Natural killer cell (primary cell): ENCODE results near the gene SASH1. TPM values are rescaled to one million over a fixed set of nuclear protein-coding genes. Genes with fewer than 3 reads are reported as not detected.

Source experiments
- ATAC-seq, 3 donors: fragments of 150-1000 bp in 2 of 3; fragments of 200-7000 bp in 1 of 3; cut with Tn5 transposase; 1 replicate in 1 of 3; 2 replicates in 2 of 3; pipeline ENCODE4 v1.10.0; 2021; ENCODE audit warnings: mild to moderate bottlenecking in 2 of 3, moderate library complexity in 2 of 3
- DNase-seq, 2 donors: peaks; one replicate each; pipeline versions ENCODE4 v3.0.0 to v3.0.0-alpha.2; 2013 to 2021; ENCODE audit warnings: mixed read lengths in 1 of 2
- H3K27ac ChIP-seq: one replicate; pipeline ENCODE4 v1.5.1; 2013; ENCODE audit warnings: mild to moderate bottlenecking, low read length
- H3K27me3 ChIP-seq: one replicate; pipeline ENCODE4 v1.6.1; 2013; ENCODE audit warnings: low read length; ENCODE audit not compliant: control insufficient read depth, insufficient read depth
- H3K36me3 ChIP-seq: one replicate; pipeline ENCODE4 v1.6.1; 2013; ENCODE audit warnings: low read length; ENCODE audit not compliant: control insufficient read depth, insufficient read depth
- H3K4me1 ChIP-seq: one replicate; pipeline ENCODE4 v1.6.1; 2013; ENCODE audit warnings: low read length; ENCODE audit not compliant: control insufficient read depth, insufficient read depth
- H3K4me3 ChIP-seq: one replicate; pipeline ENCODE4 v1.5.1; 2013; ENCODE audit warnings: low read length
- H3K9me3 ChIP-seq: one replicate; pipeline ENCODE4 v1.6.1; 2013; ENCODE audit warnings: low read length; ENCODE audit not compliant: control insufficient read depth, insufficient read depth
- H3K27ac Mint-ChIP-seq, 2 donors: one replicate each; pipeline ENCODE4 v1.8.0; 2022; ENCODE audit warnings: mild to moderate bottlenecking in 2 of 2, mixed read lengths in 2 of 2, moderate library complexity in 1 of 2
- H3K27me3 Mint-ChIP-seq, 2 donors: one replicate each; pipeline ENCODE4 v1.8.0; 2022; ENCODE audit warnings: low read depth in 2 of 2, mixed read lengths in 2 of 2
- H3K36me3 Mint-ChIP-seq: one replicate; pipeline ENCODE4 v1.8.0; 2022; ENCODE audit warnings: mixed read lengths
- H3K4me1 Mint-ChIP-seq, 2 donors: one replicate each; pipeline ENCODE4 v1.8.0; 2022; ENCODE audit warnings: mixed read lengths in 2 of 2
- H3K4me3 Mint-ChIP-seq: one replicate; pipeline ENCODE4 v1.8.0; 2022; ENCODE audit warnings: mild to moderate bottlenecking, moderate library complexity, mixed read lengths
- H3K9me3 Mint-ChIP-seq, 2 donors: one replicate each; pipeline ENCODE4 v1.8.0; 2022; ENCODE audit warnings: mixed read lengths in 2 of 2
- WGBS: methylation state at CpG from one replicate; pipeline ENCODE4 v1.1.7; 2013; ENCODE audit warnings: missing lambda C conversion rate; ENCODE audit not compliant: insufficient coverage; 5-methylcytosine and 5-hydroxymethylcytosine counted together
- intact Hi-C: fragments of 100-400 bp; cut with micrococcal nuclease; formaldehyde crosslinking; loops from one replicate; pipeline ENCODE4 v1.14.2; 2022
- total RNA-seq, 4 donors: library from RNA; stranded (reverse); fragments of 120-200 nt in 1 of 4; gene quantifications; one replicate each; pipeline versions ENCODE4 v1.2.3 to v1.2.4, GENCODE V29; 2013 to 2022
- TF ChIP-seq, protein P1 (sequence below): fragments of 200-600 bp; IDR thresholded peaks from one replicate; pipeline ENCODE4 v1.8.0; 2022; ENCODE audit warnings: antibody characterized with exemption

SASH1 gene
- total RNA-seq, 3 donors from 2014 or later (not counting 1 experiment from before 2014, with no cell fraction given): 0.63 to 6.2 (median 2.7) TPM

DNA sequence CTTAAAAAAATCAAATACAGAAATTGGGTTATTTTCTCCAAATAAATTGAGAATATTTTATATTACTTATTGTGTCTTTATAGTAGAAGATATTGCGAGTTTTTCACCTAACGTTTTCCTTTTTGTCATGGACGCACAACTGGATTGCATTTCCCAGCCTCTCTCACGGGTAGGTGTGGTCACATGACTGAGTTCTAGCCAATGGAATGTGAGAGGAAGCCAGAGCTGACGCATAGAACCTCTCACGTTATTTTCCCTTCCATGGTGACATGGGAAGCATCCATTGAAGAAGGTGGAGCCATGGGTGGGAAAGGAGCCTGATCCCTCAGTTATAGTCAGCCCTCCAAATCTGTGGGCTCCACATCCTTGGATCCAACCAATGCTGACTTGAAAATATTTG is 248.2 kb downstream of the SASH1 start:
- no peak for DNase-seq
- no peaks in the 10 kb centered on the region for H3K4me1 Mint-ChIP-seq
- Histone ChIP-seq H3K27ac (no peak overlapping the region), H3K4me1 (no peaks in the 10 kb centered on the region), H3K4me3 (no peak overlapping the region), H3K9me3 (no peaks in the 10 kb centered on the region), H3K36me3 (no peaks in the 10 kb centered on the region), H3K27me3 (no peaks in the 10 kb centered on the region)
- H3K27ac Mint-ChIP-seq: no peak overlapping the region
- no peak for ATAC-seq
- TF ChIP-seq, protein P1, sequence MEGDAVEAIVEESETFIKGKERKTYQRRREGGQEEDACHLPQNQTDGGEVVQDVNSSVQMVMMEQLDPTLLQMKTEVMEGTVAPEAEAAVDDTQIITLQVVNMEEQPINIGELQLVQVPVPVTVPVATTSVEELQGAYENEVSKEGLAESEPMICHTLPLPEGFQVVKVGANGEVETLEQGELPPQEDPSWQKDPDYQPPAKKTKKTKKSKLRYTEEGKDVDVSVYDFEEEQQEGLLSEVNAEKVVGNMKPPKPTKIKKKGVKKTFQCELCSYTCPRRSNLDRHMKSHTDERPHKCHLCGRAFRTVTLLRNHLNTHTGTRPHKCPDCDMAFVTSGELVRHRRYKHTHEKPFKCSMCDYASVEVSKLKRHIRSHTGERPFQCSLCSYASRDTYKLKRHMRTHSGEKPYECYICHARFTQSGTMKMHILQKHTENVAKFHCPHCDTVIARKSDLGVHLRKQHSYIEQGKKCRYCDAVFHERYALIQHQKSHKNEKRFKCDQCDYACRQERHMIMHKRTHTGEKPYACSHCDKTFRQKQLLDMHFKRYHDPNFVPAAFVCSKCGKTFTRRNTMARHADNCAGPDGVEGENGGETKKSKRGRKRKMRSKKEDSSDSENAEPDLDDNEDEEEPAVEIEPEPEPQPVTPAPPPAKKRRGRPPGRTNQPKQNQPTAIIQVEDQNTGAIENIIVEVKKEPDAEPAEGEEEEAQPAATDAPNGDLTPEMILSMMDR: no peak
- peaks cover 33 to 50% of the 10 kb centered on the region in 2 donors for H3K27me3 Mint-ChIP-seq
- H3K36me3 Mint-ChIP-seq: peaks cover 14% of the 10 kb centered on the region
- WGBS: 89% methylated on average over 6 of the region's 6 CpGs
- H3K9me3 Mint-ChIP-seq: no peaks in the 10 kb centered on the region
- no peak overlapping the region for H3K4me3 Mint-ChIP-seq
- intact Hi-C loops: no loop called here

- no peaks in the 10 kb centered on the region for H3K9me3 Mint-ChIP-seq
- Histone ChIP-seq H3K36me3 (no peaks in the 10 kb centered on the region), H3K27ac (no peak overlapping the region), H3K9me3 (no peaks in the 10 kb centered on the region), H3K4me3 (no peak overlapping the region), H3K4me1 (no peaks in the 10 kb centered on the region), H3K27me3 (no peaks in the 10 kb centered on the region)
- ATAC-seq: no peak
- no peak for DNase-seq
- peaks cover 9% of the 10 kb centered on the region for H3K36me3 Mint-ChIP-seq
- no peaks in the 10 kb centered on the region for H3K4me1 Mint-ChIP-seq
- no peak overlapping the region for H3K4me3 Mint-ChIP-seq
- intact Hi-C loops: no loop called here
- TF ChIP-seq, protein P1: no peak
- no peak overlapping the region for H3K27ac Mint-ChIP-seq
- peaks cover 30 to 50% of the 10 kb centered on the region in 2 donors for H3K27me3 Mint-ChIP-seq
Measured at GRCh38 chr6:148591656-148592055, 249.0 kb downstream of the SASH1 start.

- Mint-ChIP-seq H3K27me3 (peaks cover 31 to 53% of the 10 kb centered on the region in 2 donors), H3K27ac (no peak overlapping the region), H3K36me3 (peaks cover 2% of the 10 kb centered on the region), H3K9me3 (no peaks in the 10 kb centered on the region), H3K4me1 (no peaks in the 10 kb centered on the region), H3K4me3 (no peak overlapping the region)
- TF ChIP-seq, protein P1: no peak
- intact Hi-C loops: no loop called here
- no peak for DNase-seq
- no peak overlapping the region for H3K4me3 ChIP-seq
- no peaks in the 10 kb centered on the region for H3K9me3 ChIP-seq
- no peaks in the 10 kb centered on the region for H3K4me1 ChIP-seq
- WGBS: 91% methylated on average over 14 of the region's 16 CpGs
- no peaks in the 10 kb centered on the region for H3K36me3 ChIP-seq
- no peak for ATAC-seq
- H3K27me3 ChIP-seq: no peaks in the 10 kb centered on the region
- no peak overlapping the region for H3K27ac ChIP-seq
Measured at GRCh38 chr6:148593130-148593812, 250.6 kb downstream of the SASH1 start.

DNA sequence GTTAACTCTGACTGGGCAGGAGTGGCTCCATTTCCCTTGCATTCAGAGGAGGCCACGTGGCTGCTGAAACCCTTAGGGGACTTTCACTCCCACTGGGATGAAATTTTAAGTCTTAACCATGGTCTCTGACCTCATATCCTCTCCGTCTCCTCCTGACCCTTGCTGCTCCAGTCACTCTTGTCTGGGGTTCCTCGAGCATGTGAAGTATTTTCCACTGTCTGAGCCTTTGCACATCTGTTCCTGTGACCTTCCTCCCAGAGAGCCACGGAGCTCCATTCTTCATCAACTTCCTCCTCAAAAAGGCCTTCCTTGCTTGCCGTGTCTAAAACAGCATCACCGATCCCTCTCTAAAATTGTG is 251.2 kb downstream of the SASH1 start:
- Histone ChIP-seq H3K27me3 (no peaks in the 10 kb centered on the region), H3K4me3 (no peak overlapping the region), H3K9me3 (no peaks in the 10 kb centered on the region), H3K36me3 (no peaks in the 10 kb centered on the region), H3K4me1 (no peaks in the 10 kb centered on the region), H3K27ac (no peak overlapping the region)
- no peak for DNase-seq
- Mint-ChIP-seq H3K4me1 (no peaks in the 10 kb centered on the region), H3K9me3 (no peaks in the 10 kb centered on the region), H3K36me3 (no peaks in the 10 kb centered on the region), H3K4me3 (no peak overlapping the region), H3K27me3 (peaks cover 33 to 55% of the 10 kb centered on the region in 2 donors), H3K27ac (no peak overlapping the region)
- intact Hi-C loops: no loop called here
- TF ChIP-seq, protein P1: no peak
- no peak for ATAC-seq
- WGBS: 80% methylated on average over 6 of the region's 6 CpGs
